Endothelial cell (in vitro differentiated cells): ENCODE results near the gene BHLHE41. TPM values are rescaled to one million over a fixed set of nuclear protein-coding genes. Genes with fewer than 3 reads are reported as not detected.

Source experiments
- DNase-seq: peaks from one replicate; pipeline ENCODE4 v3.0.0; 2021; ENCODE audit warnings: low spot score
- H3K27ac Mint-ChIP-seq: one replicate; pipeline ENCODE4 v1.8.0; 2021; ENCODE audit warnings: mixed read lengths, inconsistent platforms; ENCODE audit not compliant: unreplicated experiment
- H3K27me3 Mint-ChIP-seq: one replicate; pipeline ENCODE4 v1.8.0; 2021; ENCODE audit warnings: mild to moderate bottlenecking, moderate library complexity, mixed read lengths, inconsistent platforms; ENCODE audit not compliant: unreplicated experiment
- H3K36me3 Mint-ChIP-seq: one replicate; pipeline ENCODE4 v1.8.0; 2021; ENCODE audit warnings: mild to moderate bottlenecking, low read depth, mixed read lengths, inconsistent platforms; ENCODE audit not compliant: unreplicated experiment
- H3K4me1 Mint-ChIP-seq: one replicate; pipeline ENCODE4 v1.8.0; 2021; ENCODE audit warnings: mild to moderate bottlenecking, mixed read lengths, inconsistent platforms; ENCODE audit not compliant: unreplicated experiment
- H3K4me3 Mint-ChIP-seq: one replicate; pipeline ENCODE4 v1.8.0; 2021; ENCODE audit warnings: mild to moderate bottlenecking, mixed read lengths, inconsistent platforms; ENCODE audit not compliant: unreplicated experiment
- H3K9me3 Mint-ChIP-seq: one replicate; pipeline ENCODE4 v1.8.0; 2021; ENCODE audit warnings: mixed read lengths, inconsistent platforms; ENCODE audit not compliant: unreplicated experiment
- CTCF ChIP-seq: fragments of 200-600 bp; sonication (generic); IDR thresholded peaks from one replicate; pipeline ENCODE4 v1.5.0; 2021; ENCODE audit warnings: antibody characterized with exemption; ENCODE audit not compliant: unreplicated experiment
- total RNA-seq: library from RNA; stranded (reverse); fragmentation: NEBNext Ultra II Directional; extraction: Animal tissue kit (Norgen Biotek cat#: 25700); gene quantifications from one replicate; pipeline ENCODE4 v1.2.1, GENCODE V29; 2021; ENCODE audit not compliant: unreplicated experiment

Gene BHLHE41
- total RNA-seq, 1 donor from 2014 or later: 4.0 TPM

- no peak overlapping the region for H3K27ac Mint-ChIP-seq
- DNase-seq: no peak
- H3K36me3 Mint-ChIP-seq: no peaks in the 10 kb centered on the region
- no peak for TF ChIP-seq CTCF
- no peak overlapping the region for H3K4me3 Mint-ChIP-seq
- H3K4me1 Mint-ChIP-seq: peaks cover 2% of the 10 kb centered on the region
- no peaks in the 10 kb centered on the region for H3K9me3 Mint-ChIP-seq
- no peaks in the 10 kb centered on the region for H3K27me3 Mint-ChIP-seq
Observed at GRCh38 chr12:26162905-26163304, 38.1 kb upstream of the BHLHE41 start.

GRCh38 chr12:26162174-26162573 lies 37.3 kb upstream of the BHLHE41 start:
- Mint-ChIP-seq H3K9me3 (no peaks in the 10 kb centered on the region), H3K27me3 (no peaks in the 10 kb centered on the region)

GRCh38 chr12:26158078-26158764 lies 33.4 kb upstream of the BHLHE41 start:
- no peaks in the 10 kb centered on the region for H3K36me3 Mint-ChIP-seq
- TF ChIP-seq CTCF: no peak
- no peaks in the 10 kb centered on the region for H3K9me3 Mint-ChIP-seq
- peaks cover 4% of the 10 kb centered on the region for H3K4me1 Mint-ChIP-seq
- H3K27ac Mint-ChIP-seq: no peak overlapping the region
- H3K27me3 Mint-ChIP-seq: no peaks in the 10 kb centered on the region
- H3K4me3 Mint-ChIP-seq: no peak overlapping the region
- no peak for DNase-seq

More at GRCh38 chr12:26162174-26162573, 37.3 kb upstream of the BHLHE41 start:
- H3K4me1 Mint-ChIP-seq: peaks cover 2% of the 10 kb centered on the region
- H3K36me3 Mint-ChIP-seq: no peaks in the 10 kb centered on the region
- H3K4me3 Mint-ChIP-seq: no peak overlapping the region
- no peak for DNase-seq
- no peak for TF ChIP-seq CTCF
- no peak overlapping the region for H3K27ac Mint-ChIP-seq

- Mint-ChIP-seq H3K4me1 (peaks cover 4% of the 10 kb centered on the region), H3K36me3 (no peaks in the 10 kb centered on the region), H3K27me3 (no peaks in the 10 kb centered on the region), H3K4me3 (no peak overlapping the region), H3K9me3 (no peaks in the 10 kb centered on the region), H3K27ac (no peak overlapping the region)
- DNase-seq: no peak
- no peak for TF ChIP-seq CTCF
Observed at GRCh38 chr12:26157001-26157400, 32.2 kb upstream of the BHLHE41 start.

- no peak overlapping the region for H3K27ac Mint-ChIP-seq
- no peaks in the 10 kb centered on the region for H3K9me3 Mint-ChIP-seq
- no peak overlapping the region for H3K4me3 Mint-ChIP-seq
- DNase-seq: no peak
- H3K27me3 Mint-ChIP-seq: no peaks in the 10 kb centered on the region
- H3K36me3 Mint-ChIP-seq: no peaks in the 10 kb centered on the region
- H3K4me1 Mint-ChIP-seq: peaks cover 4% of the 10 kb centered on the region
- no peak for TF ChIP-seq CTCF
Observed at GRCh38 chr12:26156201-26156871, 31.5 kb upstream of the BHLHE41 start.
